Right atrium auricular region (tissue), 2 donors: ENCODE measurements around the gene ZBTB20. TPM values are rescaled to one million over a fixed set of nuclear protein-coding genes. Genes with fewer than 3 reads are reported as not detected.

ENCODE experiments used
- DNase-seq: peaks from one replicate; pipeline ENCODE4 v3.0.0-alpha.2; 2019; ENCODE audit warnings: low spot score
- H3K27ac ChIP-seq, 2 donors: fragments of 200-600 bp; sonication (generic); 1 replicate in 1 of 2; 2 replicates in 1 of 2; pipeline ENCODE4 v1.5.1; 2016 to 2019
- H3K27me3 ChIP-seq, 2 donors: fragments of 200-600 bp; sonication (generic); one replicate each; pipeline versions ENCODE4 v1.5.1 to v1.6.0; 2017 to 2019
- H3K36me3 ChIP-seq: fragments of 200-600 bp; sonication (generic); one replicate; pipeline ENCODE4 v1.5.1; 2016
- H3K4me1 ChIP-seq, 2 donors: fragments of 200-600 bp; sonication (generic); one replicate each; pipeline versions ENCODE4 v1.5.1 to v1.6.0; 2017 to 2019
- H3K4me3 ChIP-seq, 2 donors: fragments of 200-600 bp; sonication (generic); 1 replicate in 1 of 2; 2 replicates in 1 of 2; pipeline ENCODE4 v1.5.1; 2017 to 2019; ENCODE audit warnings: mild to moderate bottlenecking in 1 of 2, moderate library complexity in 1 of 2
- H3K9me3 ChIP-seq, 2 donors: fragments of 200-600 bp; sonication (generic); one replicate each; pipeline ENCODE4 v1.5.1; 2019
- total RNA-seq, 2 donors: library from RNA; depleted of rRNA; stranded (reverse); fragments of >200 nt; gene quantifications; one replicate each; pipeline ENCODE4 v1.1.0, GENCODE V29; 2016
- TF ChIP-seq, protein P1 (sequence below), 2 donors: fragments of 200-600 bp; sonication (generic); IDR thresholded peaks; one replicate each; pipeline ENCODE4 v1.5.1; 2019; ENCODE audit warnings: antibody characterized with exemption in 2 of 2

The ZBTB20 gene
- total RNA-seq, 2 donors from 2014 or later: 84.6 to 90.8 TPM

GRCh38 chr3:114856835-114857234 is 290.3 kb downstream of the ZBTB20 start:
- Histone ChIP-seq H3K4me1 (no peaks in the 10 kb centered on the region), H3K27me3 (no peaks in the 10 kb centered on the region), H3K27ac (no peak overlapping the region), H3K9me3 (no peaks in the 10 kb centered on the region), H3K36me3 (no peaks in the 10 kb centered on the region), H3K4me3 (no peak overlapping the region)
- TF ChIP-seq, protein P1, sequence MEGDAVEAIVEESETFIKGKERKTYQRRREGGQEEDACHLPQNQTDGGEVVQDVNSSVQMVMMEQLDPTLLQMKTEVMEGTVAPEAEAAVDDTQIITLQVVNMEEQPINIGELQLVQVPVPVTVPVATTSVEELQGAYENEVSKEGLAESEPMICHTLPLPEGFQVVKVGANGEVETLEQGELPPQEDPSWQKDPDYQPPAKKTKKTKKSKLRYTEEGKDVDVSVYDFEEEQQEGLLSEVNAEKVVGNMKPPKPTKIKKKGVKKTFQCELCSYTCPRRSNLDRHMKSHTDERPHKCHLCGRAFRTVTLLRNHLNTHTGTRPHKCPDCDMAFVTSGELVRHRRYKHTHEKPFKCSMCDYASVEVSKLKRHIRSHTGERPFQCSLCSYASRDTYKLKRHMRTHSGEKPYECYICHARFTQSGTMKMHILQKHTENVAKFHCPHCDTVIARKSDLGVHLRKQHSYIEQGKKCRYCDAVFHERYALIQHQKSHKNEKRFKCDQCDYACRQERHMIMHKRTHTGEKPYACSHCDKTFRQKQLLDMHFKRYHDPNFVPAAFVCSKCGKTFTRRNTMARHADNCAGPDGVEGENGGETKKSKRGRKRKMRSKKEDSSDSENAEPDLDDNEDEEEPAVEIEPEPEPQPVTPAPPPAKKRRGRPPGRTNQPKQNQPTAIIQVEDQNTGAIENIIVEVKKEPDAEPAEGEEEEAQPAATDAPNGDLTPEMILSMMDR (IDR thresholded peaks at IDR 0.05): no peak
- no peak for DNase-seq

GRCh38 chr3:114855839-114856238 is 291.2 kb downstream of the ZBTB20 start:
- no peaks in the 10 kb centered on the region for H3K9me3 ChIP-seq
- no peak for DNase-seq
- no peaks in the 10 kb centered on the region for H3K36me3 ChIP-seq
- TF ChIP-seq, protein P1 (IDR thresholded peaks at IDR 0.05): no peak
- no peak overlapping the region for H3K4me3 ChIP-seq
- H3K4me1 ChIP-seq: no peaks in the 10 kb centered on the region
- H3K27me3 ChIP-seq: no peaks in the 10 kb centered on the region
- no peak overlapping the region for H3K27ac ChIP-seq

DNA sequence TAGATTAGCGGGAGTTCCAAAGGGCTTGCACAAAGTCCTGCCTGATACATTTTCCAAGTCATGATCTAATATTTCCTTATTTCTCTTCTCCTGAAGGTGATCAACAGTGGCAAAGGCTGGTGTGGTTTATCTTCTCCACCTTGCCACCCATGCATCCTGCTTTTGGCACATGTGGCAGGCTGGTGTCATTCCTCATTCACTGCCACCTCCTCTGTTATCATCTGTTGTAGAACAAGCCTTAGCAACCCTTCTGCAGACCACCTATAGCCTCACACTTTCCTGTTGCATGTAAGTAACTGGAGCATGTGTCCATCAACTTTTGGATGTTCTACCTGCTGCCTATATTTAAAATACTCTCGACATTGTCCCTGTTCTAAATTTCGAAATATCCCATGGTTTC is 294.1 kb downstream of the ZBTB20 start:
- TF ChIP-seq, protein P1 (IDR thresholded peaks at IDR 0.05): no peak
- Histone ChIP-seq H3K27ac (no peak overlapping the region), H3K9me3 (no peaks in the 10 kb centered on the region), H3K36me3 (no peaks in the 10 kb centered on the region), H3K4me3 (no peak overlapping the region), H3K4me1 (peaks cover 0 to 6% of the 10 kb centered on the region in 2 donors), H3K27me3 (no peaks in the 10 kb centered on the region)
- no peak for DNase-seq

DNA sequence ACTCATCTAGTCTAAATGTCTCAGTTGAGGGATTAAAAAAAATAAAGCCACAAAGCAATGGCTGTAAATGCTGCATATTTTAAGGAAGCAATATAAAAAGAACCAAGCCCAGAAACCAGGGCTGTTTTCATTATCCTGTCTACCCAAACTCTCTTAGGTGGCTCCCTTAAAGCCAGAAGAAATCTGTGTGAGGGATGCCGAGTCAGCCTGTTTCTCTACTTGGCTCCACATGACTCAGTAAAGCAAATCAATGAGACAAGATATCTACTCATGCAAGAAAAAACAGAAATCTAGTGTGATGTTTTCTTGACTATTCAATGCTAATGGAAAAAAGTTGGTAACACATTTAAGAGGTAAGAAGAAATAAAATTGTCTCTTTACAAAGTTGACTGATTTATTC is 296.2 kb downstream of the ZBTB20 start:
- Histone ChIP-seq H3K4me1 (peaks cover 0 to 6% of the 10 kb centered on the region in 2 donors), H3K4me3 (no peak overlapping the region), H3K36me3 (no peaks in the 10 kb centered on the region), H3K9me3 (no peaks in the 10 kb centered on the region), H3K27ac (no peak overlapping the region), H3K27me3 (no peaks in the 10 kb centered on the region)
- no peak for DNase-seq
- TF ChIP-seq, protein P1 (IDR thresholded peaks at IDR 0.05): no peak

- TF ChIP-seq, protein P1 (IDR thresholded peaks at IDR 0.05): no peak
- H3K27ac ChIP-seq: no peak overlapping the region
- no peaks in the 10 kb centered on the region for H3K27me3 ChIP-seq
- H3K4me1 ChIP-seq: peaks cover 0 to 6% of the 10 kb centered on the region in 2 donors
- no peak for DNase-seq
- no peak overlapping the region for H3K4me3 ChIP-seq
- H3K9me3 ChIP-seq: no peaks in the 10 kb centered on the region
- no peaks in the 10 kb centered on the region for H3K36me3 ChIP-seq
Observed at GRCh38 chr3:114848643-114849350, 298.3 kb downstream of the ZBTB20 start.

GRCh38 chr3:114848082-114848481 is 299.0 kb downstream of the ZBTB20 start:
- no peak for DNase-seq
- Histone ChIP-seq H3K4me1 (peaks cover 0 to 6% of the 10 kb centered on the region in 2 donors), H3K27ac (no peak overlapping the region), H3K36me3 (no peaks in the 10 kb centered on the region), H3K4me3 (no peak overlapping the region), H3K27me3 (no peaks in the 10 kb centered on the region), H3K9me3 (no peaks in the 10 kb centered on the region)
- TF ChIP-seq, protein P1 (IDR thresholded peaks at IDR 0.05): no peak
